ENCODE data around the gene TMEM52B.
A peak's percentile ranks its signal among the peaks of the same experiment; 100 is the strongest.

TMEM52B gene

DNA sequence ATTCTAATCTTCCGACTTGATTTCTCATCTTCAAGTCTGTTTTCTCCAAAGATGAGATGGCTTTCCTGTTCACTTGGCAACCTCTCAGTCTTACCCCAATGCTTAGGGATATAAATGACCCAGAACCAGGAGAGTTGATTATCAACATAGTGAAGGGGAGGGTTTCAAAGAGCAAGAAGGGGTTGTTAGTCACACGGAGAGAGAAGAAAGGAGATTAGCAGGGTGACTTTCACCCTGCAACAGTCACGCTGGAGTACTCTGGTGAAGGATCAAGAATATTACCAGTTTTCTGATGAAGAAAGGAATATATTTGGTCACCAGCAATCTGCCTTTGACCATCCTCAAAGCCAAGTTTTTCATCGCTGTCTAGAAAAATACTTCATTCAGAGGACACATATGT is at the start of gene TMEM52B:
Gene TMEM52B, plus strand, starts transcription at position 212 of the 400 bp plus-strand sequence. CDS start 543 bp downstream, outside the sequence.
- Mint-ChIP-seq H3K36me3 (ENCODE audit: low read depth) (no peaks in the 10 kb centered on the region), H3K27me3 (peaks cover 36% of the 10 kb centered on the region)

GRCh38 chr12:10130042-10130441 is 48.8 kb upstream of the TMEM52B start, which contains the start of gene CLEC7A:
Gene CLEC7A (minus strand): TSS chr12:10130199. CDS start chr12:10130082, 117 bp downstream.
- Mint-ChIP-seq H3K9me3 (no peaks in the 10 kb centered on the region), H3K36me3 (ENCODE audit: low read depth) (no peaks in the 10 kb centered on the region)

More for the DNA sequence above, at the start of gene TMEM52B:
- Mint-ChIP-seq H3K9me3 (no peaks in the 10 kb centered on the region), H3K4me3 (no peak within 1 kb of the TSS), H3K4me1 (ENCODE audit: low read depth) (peaks cover 7% of the 10 kb centered on the region), H3K27ac (no peak within 1 kb of the TSS)
- no peak for DNase-seq

GRCh38 chr12:10131111-10131690 is 47.6 kb upstream of the TMEM52B start:
- Mint-ChIP-seq H3K4me3 (no peak overlapping the region), H3K27me3 (peaks cover 18% of the 10 kb centered on the region), H3K9me3 (no peaks in the 10 kb centered on the region), H3K36me3 (ENCODE audit: low read depth) (no peaks in the 10 kb centered on the region), H3K4me1 (ENCODE audit: low read depth) (peaks cover 22% of the 10 kb centered on the region), H3K27ac (no peak overlapping the region)
- DNase-seq = no peak

More at GRCh38 chr12:10130042-10130441, 48.8 kb upstream of the TMEM52B start, which contains the start of gene CLEC7A:
- peak within 1 kb of the TSS; percentile 61 for H3K27ac Mint-ChIP-seq
- H3K4me3 Mint-ChIP-seq = peak within 1 kb of the TSS; percentile 6
- H3K27me3 Mint-ChIP-seq = peaks cover 20% of the 10 kb centered on the region
- DNase-seq = no peak
- H3K4me1 Mint-ChIP-seq (ENCODE audit: low read depth) = peaks cover 22% of the 10 kb centered on the region

DNA sequence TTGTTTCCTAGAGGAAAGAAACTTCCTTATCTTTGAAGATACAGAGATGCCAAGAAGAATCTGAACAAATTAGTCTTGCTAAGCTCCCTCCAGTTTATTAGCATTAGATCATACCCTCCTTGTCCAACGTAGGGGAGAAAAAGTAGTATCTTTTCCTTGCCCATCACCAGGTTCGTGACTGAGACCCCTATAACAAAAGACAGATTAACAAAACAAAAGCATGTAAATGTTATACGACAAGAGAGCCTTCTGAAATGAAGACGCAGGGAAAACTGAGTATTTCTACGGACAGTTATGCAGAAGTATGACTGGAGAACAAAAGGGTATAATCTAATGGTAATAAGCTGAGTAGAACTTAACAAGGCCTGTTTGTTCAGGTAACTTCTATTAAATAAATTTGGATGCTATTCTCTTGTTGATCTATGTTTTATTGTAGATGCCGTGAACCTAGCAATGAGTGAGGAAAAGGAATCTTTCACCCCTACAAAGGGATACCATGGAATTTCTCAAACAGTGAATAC is 45.9 kb upstream of the TMEM52B start:
- peaks cover 22% of the 10 kb centered on the region for H3K4me1 Mint-ChIP-seq (ENCODE audit: low read depth)
- no peak overlapping the region for H3K4me3 Mint-ChIP-seq
- H3K27me3 Mint-ChIP-seq = peaks cover 11% of the 10 kb centered on the region
- H3K27ac Mint-ChIP-seq = no peak overlapping the region
- no peaks in the 10 kb centered on the region for H3K9me3 Mint-ChIP-seq
- no peak for DNase-seq
- no peaks in the 10 kb centered on the region for H3K36me3 Mint-ChIP-seq (ENCODE audit: low read depth)

GRCh38 chr12:10135126-10135525 is 43.7 kb upstream of the TMEM52B start:
- H3K9me3 Mint-ChIP-seq = no peaks in the 10 kb centered on the region
- no peaks in the 10 kb centered on the region for H3K36me3 Mint-ChIP-seq (ENCODE audit: low read depth)
- H3K27me3 Mint-ChIP-seq = peaks cover 14% of the 10 kb centered on the region
- no peak for DNase-seq
- H3K4me1 Mint-ChIP-seq (ENCODE audit: low read depth) = peaks cover 10% of the 10 kb centered on the region
- H3K4me3 Mint-ChIP-seq = no peak overlapping the region
- no peak overlapping the region for H3K27ac Mint-ChIP-seq

GRCh38 chr12:10136637-10137205 is 42.1 kb upstream of the TMEM52B start:
- peaks cover 14% of the 10 kb centered on the region for H3K27me3 Mint-ChIP-seq
- no peak overlapping the region for H3K4me3 Mint-ChIP-seq
- H3K36me3 Mint-ChIP-seq (ENCODE audit: low read depth) = no peaks in the 10 kb centered on the region
- no peaks in the 10 kb centered on the region for H3K4me1 Mint-ChIP-seq (ENCODE audit: low read depth)
- H3K27ac Mint-ChIP-seq = no peak overlapping the region
- no peak for DNase-seq
- no peaks in the 10 kb centered on the region for H3K9me3 Mint-ChIP-seq

DNA sequence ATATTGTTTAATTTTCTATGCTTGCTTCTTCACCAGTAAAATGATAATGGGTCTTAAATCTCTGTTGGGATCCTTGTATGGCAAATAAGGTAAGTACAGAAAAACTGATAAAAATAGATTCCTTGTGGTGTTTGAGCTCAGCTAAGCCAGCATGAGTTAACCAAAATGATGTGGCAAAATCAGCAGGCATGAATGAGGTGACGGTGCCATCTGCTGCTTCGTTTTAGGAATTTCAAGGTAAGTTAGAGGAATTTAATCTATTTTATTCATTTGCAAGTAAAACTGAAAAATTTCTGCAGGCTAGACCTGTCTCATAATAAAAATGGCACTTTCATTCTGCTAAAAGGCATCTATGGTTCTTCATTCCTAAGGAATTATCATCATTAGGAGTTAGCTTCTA is 38.8 kb upstream of the TMEM52B start:
- H3K9me3 Mint-ChIP-seq = no peaks in the 10 kb centered on the region
- no peaks in the 10 kb centered on the region for H3K4me1 Mint-ChIP-seq (ENCODE audit: low read depth)
- H3K27ac Mint-ChIP-seq = no peak overlapping the region
- peak; percentile 42 for DNase-seq
- no peak overlapping the region for H3K4me3 Mint-ChIP-seq
- no peaks in the 10 kb centered on the region for H3K36me3 Mint-ChIP-seq (ENCODE audit: low read depth)
- peaks cover 3% of the 10 kb centered on the region for H3K27me3 Mint-ChIP-seq

- no peaks in the 10 kb centered on the region for H3K36me3 Mint-ChIP-seq (ENCODE audit: low read depth)
- no peak overlapping the region for H3K27ac Mint-ChIP-seq
- no peak for DNase-seq
- no peaks in the 10 kb centered on the region for H3K9me3 Mint-ChIP-seq
- peaks cover 6% of the 10 kb centered on the region for H3K4me1 Mint-ChIP-seq (ENCODE audit: low read depth)
- H3K27me3 Mint-ChIP-seq = peaks cover 3% of the 10 kb centered on the region
- H3K4me3 Mint-ChIP-seq = no peak overlapping the region
These were observed 35.7 kb upstream of the TMEM52B start for GRCh38 chr12:10142976-10143589.

GRCh38 chr12:10147714-10148403 is 31.0 kb upstream of the TMEM52B start:
- DNase-seq = no peak
- H3K4me1 Mint-ChIP-seq (ENCODE audit: low read depth) = peaks cover 8% of the 10 kb centered on the region
- no peak overlapping the region for H3K4me3 Mint-ChIP-seq
- H3K9me3 Mint-ChIP-seq = no peaks in the 10 kb centered on the region
- H3K27me3 Mint-ChIP-seq = no peaks in the 10 kb centered on the region
- H3K36me3 Mint-ChIP-seq (ENCODE audit: low read depth) = no peaks in the 10 kb centered on the region
- peak overlapping the region; percentile 13 for H3K27ac Mint-ChIP-seq

DNA sequence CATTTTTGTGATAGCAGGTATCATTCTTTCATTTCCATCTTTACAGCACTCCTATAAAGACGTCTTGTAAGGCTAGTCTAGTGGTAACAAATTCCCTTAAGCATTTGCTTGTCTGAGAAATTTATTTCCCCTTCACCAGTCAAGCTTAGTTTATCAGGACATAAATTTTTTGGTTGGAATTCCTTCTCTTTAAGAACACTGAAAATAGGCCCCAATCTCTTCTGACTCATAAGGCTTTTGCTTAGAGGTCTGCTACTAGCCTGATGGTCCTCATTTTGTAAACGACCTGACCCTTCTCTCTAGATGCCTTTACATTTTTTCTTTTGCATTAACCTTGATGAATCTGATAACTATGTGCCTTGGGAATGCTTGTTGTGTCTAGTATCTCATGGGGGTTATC is 27.2 kb upstream of the TMEM52B start:
- H3K36me3 Mint-ChIP-seq (ENCODE audit: low read depth) = no peaks in the 10 kb centered on the region
- H3K4me1 Mint-ChIP-seq (ENCODE audit: low read depth) = peaks cover 21% of the 10 kb centered on the region
- no peak overlapping the region for H3K27ac Mint-ChIP-seq
- no peaks in the 10 kb centered on the region for H3K9me3 Mint-ChIP-seq
- DNase-seq = no peak
- H3K27me3 Mint-ChIP-seq = peaks cover 12% of the 10 kb centered on the region
- H3K4me3 Mint-ChIP-seq = no peak overlapping the region

- H3K4me3 Mint-ChIP-seq = peak overlapping the region; percentile 85
- H3K36me3 Mint-ChIP-seq (ENCODE audit: low read depth) = no peaks in the 10 kb centered on the region
- peaks cover 12% of the 10 kb centered on the region for H3K27me3 Mint-ChIP-seq
- H3K9me3 Mint-ChIP-seq = no peaks in the 10 kb centered on the region
- H3K27ac Mint-ChIP-seq = peak overlapping the region; percentile 76
- peak; percentile 81 for DNase-seq
- peaks cover 14% of the 10 kb centered on the region for H3K4me1 Mint-ChIP-seq (ENCODE audit: low read depth)
These were observed 25.3 kb upstream of the TMEM52B start for GRCh38 chr12:10153271-10154144.

- peak overlapping the region; percentile 85 for H3K4me3 Mint-ChIP-seq
- H3K27me3 Mint-ChIP-seq = peaks cover 12% of the 10 kb centered on the region
- H3K4me1 Mint-ChIP-seq (ENCODE audit: low read depth) = peaks cover 14% of the 10 kb centered on the region
- H3K9me3 Mint-ChIP-seq = no peaks in the 10 kb centered on the region
- H3K27ac Mint-ChIP-seq = no peak overlapping the region
- no peaks in the 10 kb centered on the region for H3K36me3 Mint-ChIP-seq (ENCODE audit: low read depth)
- no peak for DNase-seq
These were observed 24.7 kb upstream of the TMEM52B start for GRCh38 chr12:10154145-10154496.

- H3K27me3 Mint-ChIP-seq = peaks cover 12% of the 10 kb centered on the region
- peaks cover 14% of the 10 kb centered on the region for H3K4me1 Mint-ChIP-seq (ENCODE audit: low read depth)
- no peak overlapping the region for H3K4me3 Mint-ChIP-seq
These were observed 22.9 kb upstream of the TMEM52B start for GRCh38 chr12:10155966-10156365.

GRCh38 chr12:10158406-10158805 is 20.4 kb upstream of the TMEM52B start:
- peaks cover 9% of the 10 kb centered on the region for H3K4me1 Mint-ChIP-seq (ENCODE audit: low read depth)
- no peaks in the 10 kb centered on the region for H3K9me3 Mint-ChIP-seq
- no peak for DNase-seq
- H3K27ac Mint-ChIP-seq = no peak overlapping the region
- no peak overlapping the region for H3K4me3 Mint-ChIP-seq
- H3K27me3 Mint-ChIP-seq = peaks cover 12% of the 10 kb centered on the region
- H3K36me3 Mint-ChIP-seq (ENCODE audit: low read depth) = no peaks in the 10 kb centered on the region

More at GRCh38 chr12:10155966-10156365, 22.9 kb upstream of the TMEM52B start:
- H3K9me3 Mint-ChIP-seq = no peaks in the 10 kb centered on the region
- no peak for DNase-seq
- H3K27ac Mint-ChIP-seq = no peak overlapping the region
- H3K36me3 Mint-ChIP-seq (ENCODE audit: low read depth) = no peaks in the 10 kb centered on the region
